Stimulated activated CD8-positive, alpha-beta memory T cell treated with anti-CD3 and anti-CD28 coated beads, Interleukin-12 subunit alpha, Interleukin-12 subunit beta, amount 100 ng/mL, for 4 hours (primary cell): Measurements from ENCODE around the gene BRAT1.

Experiments used
- DNase-seq: peaks from one replicate; pipeline ENCODE4 v3.0.0-alpha.2; 2020; ENCODE audit warnings: low read depth

The BRAT1 gene

GRCh38 chr7:2510130-2510776, 45.1 kb downstream of the BRAT1 start:
- DNase-seq = no peak

GRCh38 chr7:2509298-2509906, 45.9 kb downstream of the BRAT1 start:
- no peak for DNase-seq

DNA sequence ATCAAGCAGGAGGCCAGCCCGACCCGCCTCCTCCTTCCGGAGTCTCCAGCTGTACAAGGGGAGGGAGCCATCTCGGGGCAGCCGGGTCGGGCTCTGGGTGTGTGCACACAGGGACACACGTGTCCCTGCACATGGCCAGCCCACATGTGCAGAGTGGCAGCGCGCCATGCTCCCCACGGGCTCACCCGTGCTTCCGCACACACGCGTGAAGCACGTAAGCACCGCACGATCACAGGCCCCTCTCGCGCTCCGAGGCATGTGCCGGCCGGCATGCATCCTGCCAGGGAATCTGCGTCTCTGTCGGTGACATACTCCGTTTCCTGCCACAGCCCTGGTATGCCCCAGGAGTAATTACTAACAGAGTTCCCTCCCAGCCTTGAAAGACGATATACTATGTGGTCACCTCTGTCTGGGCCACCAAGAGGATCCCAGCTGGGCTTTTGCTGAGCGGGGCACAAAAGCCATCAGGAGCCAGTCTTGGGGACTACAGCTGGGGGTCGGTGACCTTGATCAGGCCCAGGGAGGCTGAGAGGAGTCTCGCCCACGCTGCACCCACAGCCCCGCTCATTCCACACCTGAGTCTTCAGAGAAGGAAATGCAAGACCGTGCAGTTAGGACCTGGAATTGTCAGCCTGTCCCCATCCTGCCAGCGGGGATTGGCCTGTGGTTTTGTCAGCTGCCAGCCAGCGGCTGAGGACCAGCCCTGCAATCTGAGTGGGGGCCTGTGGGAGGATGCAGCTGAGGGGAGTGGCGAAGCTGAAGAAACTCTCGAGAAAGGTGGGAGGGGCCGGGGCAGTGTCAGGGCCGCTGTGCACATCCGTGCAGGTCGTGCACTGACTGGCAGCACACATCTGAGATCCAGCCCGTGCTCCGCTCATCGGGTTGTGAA, 46.8 kb downstream of the BRAT1 start:
- DNase-seq = peak; percentile 60

- no peak for DNase-seq
Observed at GRCh38 chr7:2507917-2508306, 47.4 kb downstream of the BRAT1 start.

GRCh38 chr7:2507208-2507916, 48.0 kb downstream of the BRAT1 start:
- DNase-seq = no peak

GRCh38 chr7:2505401-2505800, 49.9 kb downstream of the BRAT1 start:
- no peak for DNase-seq

- DNase-seq = no peak
Observed at GRCh38 chr7:2504889-2505375, 50.4 kb downstream of the BRAT1 start.

DNA sequence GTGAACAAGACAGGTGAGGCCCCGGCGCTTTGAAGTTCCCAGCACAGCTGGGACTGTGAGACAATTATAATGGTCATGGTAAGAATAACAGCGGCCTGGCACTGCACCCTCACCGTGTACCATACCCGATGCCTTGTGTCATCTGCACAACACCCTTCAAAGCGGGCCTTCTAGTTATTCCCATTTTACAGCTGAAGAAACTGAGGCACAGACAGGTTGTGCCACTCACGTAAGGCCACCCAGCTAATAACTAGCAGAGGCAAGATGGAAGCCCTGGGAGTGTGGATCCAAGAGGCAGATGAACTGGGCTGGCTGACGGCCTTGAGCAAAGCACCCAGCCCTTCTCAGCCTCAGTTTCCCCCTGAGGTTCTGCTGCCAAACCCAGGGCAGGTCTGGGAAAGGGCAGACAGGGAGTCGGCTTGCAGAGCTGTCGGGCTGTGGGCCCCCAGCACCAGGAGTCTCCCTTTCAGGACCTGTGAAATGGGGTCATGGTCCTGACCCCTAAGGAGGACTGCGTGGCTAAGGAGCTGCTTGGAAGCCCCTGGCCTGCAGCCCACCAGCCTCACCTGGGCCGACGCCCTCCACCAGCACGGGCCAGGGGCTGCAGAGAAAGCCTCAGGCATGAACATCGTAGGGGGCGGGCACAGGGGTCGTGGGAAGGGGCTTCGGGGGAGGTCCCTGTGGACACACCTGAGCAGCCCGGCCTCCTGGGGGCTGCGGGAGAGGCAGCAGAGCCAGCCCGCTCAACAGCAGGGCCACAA, 51.0 kb downstream of the BRAT1 start:
- DNase-seq = no peak

- no peak for DNase-seq
Observed at GRCh38 chr7:2503056-2503941, 52.0 kb downstream of the BRAT1 start.

- no peak for DNase-seq
Observed at GRCh38 chr7:2502647-2502966, 52.7 kb downstream of the BRAT1 start.

DNA sequence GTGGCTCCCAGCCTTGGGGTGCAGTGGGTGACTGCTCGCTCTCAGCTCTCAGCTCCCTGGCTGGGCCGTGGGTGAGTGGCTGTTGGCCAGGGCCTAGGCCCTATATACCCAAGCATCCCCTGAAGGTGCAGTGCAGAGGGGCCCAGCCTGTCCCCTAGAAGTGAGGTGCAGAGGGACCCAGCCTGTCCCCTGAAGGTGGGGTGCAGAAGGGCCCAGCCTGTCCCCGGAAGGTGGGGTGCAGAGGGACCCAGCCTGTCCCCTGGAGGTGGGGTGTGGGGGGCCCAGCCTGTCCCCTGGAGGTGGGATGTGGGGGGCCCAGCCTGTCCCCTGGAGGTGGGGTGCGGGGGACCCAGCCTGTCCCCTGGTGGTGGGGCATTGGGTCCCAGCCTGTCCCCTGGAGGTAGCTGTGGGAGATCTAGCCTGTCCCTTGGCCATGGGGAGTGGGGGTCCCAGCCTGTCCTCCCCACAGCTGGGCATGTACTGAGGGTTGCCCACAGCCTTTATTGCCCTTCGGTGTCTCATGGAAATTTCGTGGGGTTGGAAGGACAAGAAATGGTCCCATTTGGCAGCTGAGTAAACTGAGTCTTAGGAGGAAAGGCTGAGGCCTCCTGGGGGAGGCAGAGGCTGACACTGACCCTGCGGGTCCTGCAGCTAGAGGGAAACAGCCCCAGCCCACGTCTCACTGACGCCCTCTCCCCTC, 53.2 kb downstream of the BRAT1 start:
- no peak for DNase-seq

DNA sequence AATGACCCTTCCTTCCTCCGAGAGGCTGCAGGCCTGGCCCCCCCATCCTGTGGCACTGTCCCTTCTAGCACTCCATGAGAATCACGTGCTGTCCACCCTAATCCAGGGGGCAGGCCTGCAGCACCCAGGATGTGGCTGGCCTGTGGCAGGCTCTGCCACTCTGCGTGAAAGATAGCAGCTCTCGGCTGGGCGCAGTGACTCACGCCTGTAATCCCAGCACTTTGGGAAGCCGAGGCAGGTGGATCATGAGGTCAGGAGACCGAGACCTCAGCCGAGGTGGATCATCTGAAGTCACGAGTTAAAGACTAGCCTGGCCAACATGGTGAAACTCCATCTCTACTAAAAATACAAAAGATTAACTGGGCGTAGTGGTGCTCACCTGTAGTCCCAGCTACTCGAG, 54.6 kb downstream of the BRAT1 start:
- no peak for DNase-seq

DNA sequence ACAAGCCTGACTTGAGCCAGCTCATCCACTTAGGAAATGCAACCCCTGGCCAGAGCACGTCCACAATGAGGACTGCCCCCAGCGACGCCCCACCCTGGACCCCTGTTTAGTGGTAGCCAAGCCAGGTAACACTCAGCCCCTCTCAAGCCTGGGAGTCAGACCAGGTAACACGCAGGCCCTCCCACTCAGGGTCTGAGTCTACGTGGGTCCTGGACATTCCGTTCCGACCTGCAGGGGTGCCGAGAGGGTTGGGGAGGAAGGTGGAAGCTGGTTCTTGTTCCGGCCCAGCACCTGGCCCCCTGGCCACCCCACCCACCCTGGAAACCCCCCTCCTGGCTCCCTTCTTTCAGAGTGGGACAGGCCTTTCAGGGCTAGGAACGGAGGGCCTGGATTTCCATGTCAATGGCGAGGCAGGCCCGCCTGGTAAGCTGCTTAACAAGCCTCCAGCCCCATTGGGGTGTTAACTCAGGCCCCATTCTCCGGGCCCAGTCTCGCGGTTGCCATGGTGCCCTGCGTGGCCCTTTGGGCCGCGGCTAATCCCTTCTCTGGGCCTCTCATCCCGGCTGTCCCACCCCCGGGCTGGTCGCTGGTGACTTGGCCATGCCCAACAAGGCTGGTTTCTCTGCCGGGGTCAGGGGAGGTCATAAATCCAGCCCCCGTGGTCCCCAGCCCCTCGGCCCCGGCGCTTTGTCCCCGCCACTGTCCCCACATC, 55.4 kb downstream of the BRAT1 start:
- DNase-seq = no peak

DNA sequence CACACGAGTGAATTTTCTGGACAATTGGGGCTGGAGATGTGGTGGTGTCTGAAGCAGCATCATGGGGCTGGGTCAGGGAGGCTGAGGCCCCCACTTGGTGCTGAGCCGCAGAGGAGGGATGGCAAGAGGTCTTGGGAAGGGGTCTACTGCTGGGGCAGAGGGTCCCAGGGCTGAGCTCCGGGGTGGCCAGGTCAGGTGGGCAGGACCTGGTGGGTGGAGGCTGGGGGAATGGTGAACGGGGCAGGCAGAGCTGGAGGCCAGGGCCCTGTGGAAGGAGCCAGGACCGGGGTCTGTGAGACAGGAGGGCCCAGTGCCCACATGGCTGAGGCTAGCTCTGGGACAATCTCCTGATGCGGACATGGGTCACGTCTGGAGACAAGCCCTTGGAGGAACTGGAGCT, 56.1 kb downstream of the BRAT1 start:
- no peak for DNase-seq

DNA sequence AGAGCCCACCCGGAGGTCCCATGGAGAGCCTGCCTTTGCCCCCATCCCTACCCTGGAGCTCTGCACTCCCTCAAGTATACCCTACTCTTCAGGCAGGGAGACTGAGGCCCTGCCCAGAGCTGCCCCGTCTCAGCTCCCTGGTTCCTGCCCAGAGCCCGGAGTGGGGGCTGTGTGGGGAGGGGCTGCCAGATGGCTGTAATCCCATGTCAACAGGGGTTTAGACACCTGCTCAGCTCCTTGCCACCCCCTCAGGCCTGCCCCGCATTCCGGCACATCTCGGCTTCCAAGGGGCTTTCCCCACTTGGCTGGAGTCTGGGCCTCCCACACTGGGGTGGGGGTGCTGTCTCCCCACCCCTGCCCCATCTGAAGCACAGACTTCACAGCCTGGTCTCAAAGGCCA, 56.6 kb downstream of the BRAT1 start:
- no peak for DNase-seq

DNA sequence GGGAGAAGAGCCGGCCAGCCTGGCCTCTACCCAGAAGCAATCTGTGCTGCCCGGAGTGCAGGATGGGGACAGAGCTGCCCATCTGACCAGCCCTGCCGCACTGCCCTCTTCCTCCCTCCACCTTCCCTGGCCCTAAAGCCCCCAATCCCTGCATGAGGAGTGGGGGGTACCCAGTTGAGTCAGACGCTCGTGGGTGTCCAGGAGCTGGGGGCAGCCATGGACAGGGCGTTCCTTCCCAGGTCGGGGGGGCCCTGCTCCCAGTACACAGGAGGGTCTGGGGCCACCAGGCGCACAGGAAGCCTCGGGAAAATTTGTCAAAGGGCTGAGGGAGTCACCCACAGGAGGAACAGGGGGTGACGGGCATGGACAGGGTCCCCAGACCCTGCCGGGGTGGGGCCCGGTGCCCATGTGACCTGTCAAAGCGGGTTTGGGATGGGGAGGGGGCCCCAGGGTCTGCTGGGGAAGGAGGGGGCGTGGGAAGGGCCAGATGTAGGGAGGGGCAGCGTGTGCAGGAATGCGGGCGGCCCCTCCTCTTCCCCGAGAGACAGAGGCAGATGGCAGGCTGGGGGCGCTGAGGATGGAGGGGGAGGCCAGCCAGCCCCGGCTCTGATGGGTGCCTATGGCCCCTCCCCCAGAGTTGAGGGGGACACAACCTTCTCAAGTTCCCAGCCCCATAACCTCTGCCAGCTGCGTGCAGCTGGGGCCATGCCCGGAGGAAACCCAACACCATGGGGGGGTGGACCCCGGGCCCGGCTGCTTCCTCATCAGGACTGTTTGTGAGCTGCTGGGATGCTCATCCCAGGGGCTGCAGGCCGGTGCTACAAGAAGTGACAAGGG, 57.6 kb downstream of the BRAT1 start:
- no peak for DNase-seq

DNA sequence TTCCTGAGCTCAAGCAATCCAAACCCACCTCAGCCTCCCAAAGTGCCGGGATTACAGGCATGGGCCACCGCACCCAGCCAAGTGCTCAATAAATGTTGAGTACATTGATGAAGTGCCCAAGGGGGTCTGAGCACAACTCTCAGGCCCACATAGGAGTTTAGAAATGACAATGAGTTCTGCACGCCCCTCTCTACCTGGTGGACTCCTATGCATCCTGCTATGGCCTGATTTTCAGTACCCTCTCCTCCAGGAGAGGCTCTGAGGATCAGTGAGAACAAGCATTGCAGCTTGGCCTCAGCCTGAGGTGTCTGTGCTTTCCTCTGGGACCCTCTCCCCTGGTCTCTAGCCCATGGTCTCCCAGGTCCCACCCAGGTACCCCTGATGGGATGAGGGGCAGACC, 58.3 kb downstream of the BRAT1 start:
- DNase-seq = no peak

DNA sequence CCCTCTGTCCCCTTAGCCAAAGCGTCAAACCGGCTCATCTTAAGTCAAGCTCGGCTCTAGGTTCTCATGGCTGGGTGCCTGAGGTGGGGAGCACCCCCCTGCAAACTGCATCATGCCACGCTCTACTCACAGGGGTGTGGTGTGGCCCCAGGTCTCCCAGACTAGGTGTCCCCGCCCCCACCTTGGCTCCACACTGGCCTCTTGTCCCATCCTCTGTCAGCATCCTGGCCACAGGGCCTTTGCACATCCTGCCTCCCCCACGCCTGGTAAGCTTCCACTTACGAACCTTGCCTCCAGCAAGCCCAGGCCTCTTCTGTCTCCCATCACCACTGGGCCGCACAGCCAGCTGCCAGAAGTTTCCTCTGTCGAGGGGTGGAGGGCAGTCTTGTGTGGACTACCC, 58.9 kb downstream of the BRAT1 start:
- DNase-seq = no peak
